T-cell (primary cell): ENCODE results near the gene SERPINB8. TPM values are rescaled to one million over a fixed set of nuclear protein-coding genes. Genes with fewer than 3 reads are reported as not detected.
"Not testable (repeated sequence)": the region's sequence is repeated elsewhere in the genome, so short reads cannot be mapped to it uniquely, and the experiment has no call there.

ENCODE experiments used
- ATAC-seq, 4 experiments: fragments of 200-7000 bp in 3 of 4; fragments of 150-1000 bp in 1 of 4; cut with Tn5 transposase; replicated peaks in 1 of 4; 1 replicate in 3 of 4; 2 replicates in 1 of 4; pipeline ENCODE4 v1.10.0; 2021; ENCODE audit warnings: moderate library complexity in 3 of 4, mild to moderate bottlenecking in 2 of 4, moderate number of reproducible peaks in 1 of 4
- CTCF ChIA-PET, 2 donors: fragments of 300-600 bp; sonication (Branson Sonifier 250); formaldehyde crosslinking; loops; one replicate each; lab custom pipeline; 2022; ENCODE audit warnings: antibody characterized with exemption in 2 of 2; lab: Charles Lee
- POLR2A ChIA-PET, 2 donors: fragments of 300-600 bp; sonication (Branson Sonifier 250); formaldehyde crosslinking; loops; one replicate each; lab custom pipeline; 2022; ENCODE audit warnings: antibody characterized with exemption in 2 of 2; lab: Charles Lee
- DNase-seq, 35 experiments: peaks; one replicate each; pipeline versions ENCODE4 v3.0.0 to v3.0.0-alpha.2; 2013 to 2023
- H3K27ac ChIP-seq: one replicate; pipeline ENCODE4 v1.5.1; 2013; ENCODE audit warnings: low read length
- H3K27me3 ChIP-seq, 2 experiments: replicated peaks in 1 of 2; 1 replicate in 1 of 2; 2 replicates in 1 of 2; pipeline versions ENCODE4 v1.6.1 to v1.7.0; 2013; ENCODE audit warnings: low read length in 1 of 2, mixed read lengths in 1 of 2; ENCODE audit not compliant: control insufficient read depth in 2 of 2, insufficient read depth in 2 of 2; ENCODE audit errors: extremely low read depth in 1 of 2
- H3K36me3 ChIP-seq, 2 donors: 1 replicate in 1 of 2; 2 replicates in 1 of 2; pipeline versions ENCODE4 v1.6.1 to v1.7.0; 2013; ENCODE audit warnings: low read length in 1 of 2; ENCODE audit not compliant: control insufficient read depth in 2 of 2, insufficient read depth in 1 of 2; ENCODE audit errors: extremely low read depth in 1 of 2
- H3K4me1 ChIP-seq, 2 experiments: 1 replicate in 1 of 2; 2 replicates in 1 of 2; pipeline versions ENCODE4 v1.6.1 to v1.7.0; 2013; ENCODE audit warnings: low read length in 2 of 2, mixed read lengths in 1 of 2; ENCODE audit not compliant: insufficient read depth in 2 of 2, control insufficient read depth in 1 of 2; ENCODE audit errors: extremely low read depth in 1 of 2
- H3K4me3 ChIP-seq, 2 donors: 1 replicate in 1 of 2; 2 replicates in 1 of 2; pipeline versions ENCODE4 v1.5.1 to v1.7.0; 2013; ENCODE audit warnings: mild to moderate bottlenecking in 2 of 2, low read length in 1 of 2, moderate library complexity in 1 of 2; ENCODE audit not compliant: control insufficient read depth in 1 of 2; ENCODE audit errors: extremely low read depth in 1 of 2
- H3K9me3 ChIP-seq: 2 replicates; pipeline ENCODE4 v1.7.0; 2013
- H3K27ac Mint-ChIP-seq, 2 donors: one replicate each; pipeline ENCODE4 v1.8.0; 2020 to 2021; ENCODE audit warnings: mild to moderate bottlenecking in 2 of 2, mixed read lengths in 2 of 2
- H3K27me3 Mint-ChIP-seq, 2 donors: one replicate each; pipeline ENCODE4 v1.8.0; 2021 to 2022; ENCODE audit warnings: mixed read lengths in 2 of 2
- H3K36me3 Mint-ChIP-seq: one replicate; pipeline ENCODE4 v1.8.0; 2021; ENCODE audit warnings: mixed read lengths
- H3K4me1 Mint-ChIP-seq, 3 donors: one replicate each; pipeline ENCODE4 v1.8.0; 2020 to 2022; ENCODE audit warnings: mixed read lengths in 3 of 3, mild to moderate bottlenecking in 1 of 3
- H3K4me3 Mint-ChIP-seq, 3 donors: one replicate each; pipeline ENCODE4 v1.8.0; 2020 to 2022; ENCODE audit warnings: mild to moderate bottlenecking in 3 of 3, mixed read lengths in 3 of 3, moderate library complexity in 3 of 3
- H3K9me3 Mint-ChIP-seq, 3 donors: one replicate each; pipeline ENCODE4 v1.8.0; 2020 to 2022; ENCODE audit warnings: mixed read lengths in 3 of 3
- WGBS: methylation state at CpG from one replicate; pipeline ENCODE4 v1.1.5; 2013; ENCODE audit warnings: missing lambda C conversion rate; ENCODE audit not compliant: insufficient coverage; 5-methylcytosine and 5-hydroxymethylcytosine counted together
- total RNA-seq, 35 experiments: library from RNA in 6 of 35; stranded (reverse) in 6 of 35; fragments of 120-200 nt in 1 of 35; gene quantifications; one replicate each; pipeline versions ENCODE4 v1.2.1 to v1.2.4 and lab custom pipeline; 2013 to 2026

SERPINB8 gene
- total RNA-seq (10 to 100 TPM; 14.4 to 19.9 (median 14.7) TPM), total RNA-seq (lab: John Stamatoyannopoulos, UW) (8.2 to 25.4 (median 15.5) reads per million in 29 experiments)
- total RNA-seq (2013): 11.6 TPM

GRCh38 chr18:63969942-63970808, at the start of gene SERPINB8:
Gene SERPINB8, plus strand, starts transcription at chr18:63970081. Its CDS starts 8,228 bp downstream, at chr18:63978309.
- Histone ChIP-seq H3K27ac (peak within 1 kb of the TSS; percentile 83), H3K4me3 (peak within 1 kb of the TSS; percentile 77 to 86), H3K27me3 (no peaks in the 10 kb centered on the region), H3K36me3 (no peaks in the 10 kb centered on the region), H3K9me3 (no peaks in the 10 kb centered on the region), H3K4me1 (peaks cover 4 to 14% of the 10 kb centered on the region in 2 experiments)
- ChIA-PET CTCF (interaction anchor here in 1 of 2 donors (0.6 kb wide), 1 partner anchor 989 kb away, joined by 3 read pairs; no protein-coding TSS in a partner anchor), POLR2A (no interaction called here)
- DNase-seq: peak; percentile 58 to 86 (median 72)
- H3K36me3 Mint-ChIP-seq: no peaks in the 10 kb centered on the region
- H3K4me1 Mint-ChIP-seq: peaks cover 28 to 46% (median 37%) of the 10 kb centered on the region in 3 donors
- no peaks in the 10 kb centered on the region for H3K9me3 Mint-ChIP-seq
- H3K27me3 Mint-ChIP-seq: no peaks in the 10 kb centered on the region
- peak within 1 kb of the TSS; percentile 95 to 96 for H3K27ac Mint-ChIP-seq
- H3K4me3 Mint-ChIP-seq: peak within 1 kb of the TSS; percentile 92 to 99 (median 93)
- ATAC-seq: peak; percentile 87 to 92 (median 90)
- under 1% methylated on average over 53 of the region's 62 CpGs for WGBS

- ChIA-PET CTCF (interaction anchor here in 1 of 2 donors (0.9 kb wide), 1 partner anchor 404 kb away, joined by 4 read pairs; no protein-coding TSS in a partner anchor), POLR2A (no interaction called here)
- Histone ChIP-seq H3K27me3 (no peaks in the 10 kb centered on the region), H3K4me3 (no peak overlapping the region), H3K4me1 (no peaks in the 10 kb centered on the region), H3K9me3 (no peaks in the 10 kb centered on the region), H3K27ac (no peak overlapping the region), H3K36me3 (no peaks in the 10 kb centered on the region)
- H3K4me1 Mint-ChIP-seq: no peaks in the 10 kb centered on the region
- no peaks in the 10 kb centered on the region for H3K9me3 Mint-ChIP-seq
- no peaks in the 10 kb centered on the region for H3K36me3 Mint-ChIP-seq
- no peak overlapping the region for H3K27ac Mint-ChIP-seq
- H3K4me3 Mint-ChIP-seq: no peak overlapping the region
- ATAC-seq (no peak), DNase-seq (no peak)
- H3K27me3 Mint-ChIP-seq: peaks cover 35 to 49% of the 10 kb centered on the region in 2 donors
- WGBS: no CpG with 5 or more reads among the region's 2 CpGs
Observed at GRCh38 chr18:63922049-63922448, 47.8 kb upstream of the SERPINB8 start.

- H3K36me3 Mint-ChIP-seq: no peaks in the 10 kb centered on the region
- Histone ChIP-seq H3K4me3 (no peak overlapping the region), H3K27ac (no peak overlapping the region), H3K9me3 (no peaks in the 10 kb centered on the region), H3K4me1 (no peaks in the 10 kb centered on the region), H3K27me3 (no peaks in the 10 kb centered on the region), H3K36me3 (no peaks in the 10 kb centered on the region)
- no CpG with 5 or more reads among the region's 1 CpG for WGBS
- H3K4me3 Mint-ChIP-seq: no peak overlapping the region
- POLR2A ChIA-PET: no interaction called here
- DNase-seq (no peak), ATAC-seq (no peak)
- H3K27ac Mint-ChIP-seq: no peak overlapping the region
- CTCF ChIA-PET: interaction anchor here in 1 of 2 donors (0.6 kb wide), 1 partner anchor 9 kb away, joined by 3 read pairs; no protein-coding TSS in a partner anchor
- H3K27me3 Mint-ChIP-seq: peaks cover 27 to 38% of the 10 kb centered on the region in 2 donors
- H3K9me3 Mint-ChIP-seq: no peaks in the 10 kb centered on the region
- no peaks in the 10 kb centered on the region for H3K4me1 Mint-ChIP-seq
Observed at GRCh38 chr18:63924551-63924950, 45.3 kb upstream of the SERPINB8 start.

- Mint-ChIP-seq H3K36me3 (no peaks in the 10 kb centered on the region), H3K4me1 (no peaks in the 10 kb centered on the region), H3K27ac (no peak overlapping the region), H3K9me3 (no peaks in the 10 kb centered on the region), H3K4me3 (no peak overlapping the region), H3K27me3 (peaks cover 15 to 33% of the 10 kb centered on the region in 2 donors)
- DNase-seq (no peak), ATAC-seq (no peak)
- no peak overlapping the region for H3K27ac ChIP-seq
- H3K36me3 ChIP-seq: no peaks in the 10 kb centered on the region
- H3K4me3 ChIP-seq: no peak overlapping the region
- H3K4me1 ChIP-seq: no peaks in the 10 kb centered on the region
- no CpG with 5 or more reads among the region's 8 CpGs for WGBS
- no peaks in the 10 kb centered on the region for H3K27me3 ChIP-seq
- CTCF ChIA-PET: no interaction called here
- POLR2A ChIA-PET: no interaction called here
- H3K9me3 ChIP-seq: no peaks in the 10 kb centered on the region
Observed at GRCh38 chr18:63928331-63928730, 41.5 kb upstream of the SERPINB8 start.

- H3K4me3 Mint-ChIP-seq, H3K9me3 Mint-ChIP-seq, DNase-seq, H3K4me3 ChIP-seq, H3K27ac Mint-ChIP-seq, ATAC-seq, H3K9me3 ChIP-seq, H3K36me3 ChIP-seq, H3K27ac ChIP-seq, H3K4me1 Mint-ChIP-seq, POLR2A ChIA-PET, H3K27me3 ChIP-seq, H3K36me3 Mint-ChIP-seq, H3K4me1 ChIP-seq: not testable (repeated sequence)
- H3K27me3 Mint-ChIP-seq: peaks cover 11 to 26% of the 10 kb centered on the region in 2 donors
- CTCF ChIA-PET: interaction anchor here in 1 of 2 donors (0.5 kb wide), 1 partner anchor 79 kb away, joined by 3 read pairs; no protein-coding TSS in a partner anchor
Observed at GRCh38 chr18:63929369-63929768, 40.5 kb upstream of the SERPINB8 start.

- Mint-ChIP-seq H3K4me1 (no peaks in the 10 kb centered on the region), H3K9me3 (no peaks in the 10 kb centered on the region), H3K27me3 (peaks cover 5 to 25% of the 10 kb centered on the region in 2 donors), H3K4me3 (no peak overlapping the region), H3K27ac (no peak overlapping the region), H3K36me3 (no peaks in the 10 kb centered on the region)
- ChIA-PET POLR2A (interaction anchor here in 1 of 2 donors (0.6 kb wide), 1 partner anchor 387 kb away, joined by 3 read pairs; no protein-coding TSS in a partner anchor), CTCF (interaction anchor here in 1 of 2 donors (1.5 kb wide), 1 partner anchor 413 kb away, joined by 5 read pairs; no protein-coding TSS in a partner anchor)
- H3K27ac ChIP-seq: no peak overlapping the region
- H3K27me3 ChIP-seq: no peaks in the 10 kb centered on the region
- H3K36me3 ChIP-seq: no peaks in the 10 kb centered on the region
- 67% methylated on average over 2 of the region's 3 CpGs for WGBS
- ATAC-seq: no peak
- no peak overlapping the region for H3K4me3 ChIP-seq
- no peaks in the 10 kb centered on the region for H3K4me1 ChIP-seq
- H3K9me3 ChIP-seq: no peaks in the 10 kb centered on the region
- DNase-seq: no peak
Observed at GRCh38 chr18:63930773-63931354, 39.0 kb upstream of the SERPINB8 start.
